ENCODE data around the gene FREM2. TPM values are rescaled to one million over a fixed set of nuclear protein-coding genes. Genes with fewer than 3 reads are reported as not detected.

The FREM2 gene
- total RNA-seq, 2 donors from 2014 or later, result not detected

GRCh38 chr13:38803531-38803930 is 116.7 kb downstream of the FREM2 start:
- Mint-ChIP-seq H3K4me3 (no peak overlapping the region), H3K27ac (no peak overlapping the region), H3K27me3 (no peaks in the 10 kb centered on the region), H3K9me3 (peaks cover 11% of the 10 kb centered on the region), H3K36me3 (no peaks in the 10 kb centered on the region), H3K4me1 (ENCODE audit: low read depth in 2 of 2) (no peaks in the 10 kb centered on the region)
- DNase-seq (ENCODE audit: low spot score) (no peak), ATAC-seq (no peak)

GRCh38 chr13:38804061-38804460 is 117.2 kb downstream of the FREM2 start:
- ATAC-seq (no peak), DNase-seq (ENCODE audit: low spot score) (no peak)
- no peak overlapping the region for H3K4me3 Mint-ChIP-seq
- no peak overlapping the region for H3K27ac Mint-ChIP-seq
- H3K27me3 Mint-ChIP-seq, result no peaks in the 10 kb centered on the region
- H3K4me1 Mint-ChIP-seq (ENCODE audit: low read depth in 2 of 2), result no peaks in the 10 kb centered on the region
- peaks cover 11% of the 10 kb centered on the region for H3K9me3 Mint-ChIP-seq
- H3K36me3 Mint-ChIP-seq, result no peaks in the 10 kb centered on the region

- ATAC-seq, result no peak
- no peak overlapping the region for H3K27ac Mint-ChIP-seq
- no peaks in the 10 kb centered on the region for H3K36me3 Mint-ChIP-seq
- H3K4me1 Mint-ChIP-seq (ENCODE audit: low read depth in 2 of 2), result no peaks in the 10 kb centered on the region
- no peak for DNase-seq (ENCODE audit: low spot score)
- H3K4me3 Mint-ChIP-seq, result no peak overlapping the region
- no peaks in the 10 kb centered on the region for H3K27me3 Mint-ChIP-seq
- peaks cover 11% of the 10 kb centered on the region for H3K9me3 Mint-ChIP-seq
These were observed 117.7 kb downstream of the FREM2 start for GRCh38 chr13:38804536-38804935.

GRCh38 chr13:38814331-38814730 is 127.5 kb downstream of the FREM2 start:
- Mint-ChIP-seq H3K9me3 (peaks cover 21% of the 10 kb centered on the region), H3K27ac (no peak overlapping the region), H3K4me3 (no peak overlapping the region), H3K27me3 (no peaks in the 10 kb centered on the region), H3K36me3 (peaks cover 8% of the 10 kb centered on the region), H3K4me1 (ENCODE audit: low read depth in 2 of 2) (no peaks in the 10 kb centered on the region)
- ATAC-seq (no peak), DNase-seq (ENCODE audit: low spot score) (no peak)

DNA sequence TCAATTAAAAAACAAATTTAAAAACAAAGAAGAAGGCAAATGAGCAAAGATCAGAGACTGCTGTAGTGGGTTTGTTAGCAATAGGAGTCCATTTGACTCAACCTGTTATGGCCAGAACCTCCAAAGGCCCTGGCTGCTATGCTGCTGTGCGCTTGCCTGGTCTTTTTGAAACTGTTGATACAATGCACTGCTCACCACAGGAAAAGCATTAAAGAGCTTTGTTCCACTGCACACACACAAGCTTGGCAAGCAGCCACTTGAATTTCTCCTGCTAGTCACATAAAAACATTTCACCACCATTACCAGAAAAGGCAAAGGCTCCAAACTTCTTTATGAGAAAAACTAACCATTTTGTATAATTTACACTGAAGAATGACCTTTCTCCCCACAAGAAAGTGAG is 132.2 kb downstream of the FREM2 start:
- DNase-seq (ENCODE audit: low spot score) (no peak), ATAC-seq (no peak)
- Mint-ChIP-seq H3K4me3 (no peak overlapping the region), H3K27ac (no peak overlapping the region), H3K36me3 (peaks cover 4% of the 10 kb centered on the region), H3K4me1 (ENCODE audit: low read depth in 2 of 2) (no peaks in the 10 kb centered on the region), H3K27me3 (no peaks in the 10 kb centered on the region), H3K9me3 (peaks cover 19% of the 10 kb centered on the region)

GRCh38 chr13:38819596-38819995 is 132.7 kb downstream of the FREM2 start:
- H3K36me3 Mint-ChIP-seq, result peaks cover 4% of the 10 kb centered on the region
- H3K9me3 Mint-ChIP-seq, result peaks cover 19% of the 10 kb centered on the region
- no peak overlapping the region for H3K4me3 Mint-ChIP-seq
- H3K27ac Mint-ChIP-seq, result no peak overlapping the region
- no peak for DNase-seq (ENCODE audit: low spot score)
- no peaks in the 10 kb centered on the region for H3K4me1 Mint-ChIP-seq (ENCODE audit: low read depth in 2 of 2)
- no peak for ATAC-seq
- H3K27me3 Mint-ChIP-seq, result no peaks in the 10 kb centered on the region

GRCh38 chr13:38821770-38822551 is 135.1 kb downstream of the FREM2 start:
- ATAC-seq (no peak), DNase-seq (ENCODE audit: low spot score) (no peak)
- H3K27me3 Mint-ChIP-seq, result no peaks in the 10 kb centered on the region
- no peak overlapping the region for H3K4me3 Mint-ChIP-seq
- H3K9me3 Mint-ChIP-seq, result peaks cover 13% of the 10 kb centered on the region
- H3K4me1 Mint-ChIP-seq (ENCODE audit: low read depth in 2 of 2), result no peaks in the 10 kb centered on the region
- peaks cover 4% of the 10 kb centered on the region for H3K36me3 Mint-ChIP-seq
- H3K27ac Mint-ChIP-seq, result no peak overlapping the region

- Mint-ChIP-seq H3K27ac (no peak overlapping the region), H3K4me3 (no peak overlapping the region), H3K4me1 (ENCODE audit: low read depth in 2 of 2) (no peaks in the 10 kb centered on the region), H3K9me3 (peaks cover 7% of the 10 kb centered on the region), H3K36me3 (no peaks in the 10 kb centered on the region), H3K27me3 (no peaks in the 10 kb centered on the region)
- no peak for ATAC-seq
- no peak for DNase-seq (ENCODE audit: low spot score)
These were observed 137.5 kb downstream of the FREM2 start for GRCh38 chr13:38824342-38824741.

DNA sequence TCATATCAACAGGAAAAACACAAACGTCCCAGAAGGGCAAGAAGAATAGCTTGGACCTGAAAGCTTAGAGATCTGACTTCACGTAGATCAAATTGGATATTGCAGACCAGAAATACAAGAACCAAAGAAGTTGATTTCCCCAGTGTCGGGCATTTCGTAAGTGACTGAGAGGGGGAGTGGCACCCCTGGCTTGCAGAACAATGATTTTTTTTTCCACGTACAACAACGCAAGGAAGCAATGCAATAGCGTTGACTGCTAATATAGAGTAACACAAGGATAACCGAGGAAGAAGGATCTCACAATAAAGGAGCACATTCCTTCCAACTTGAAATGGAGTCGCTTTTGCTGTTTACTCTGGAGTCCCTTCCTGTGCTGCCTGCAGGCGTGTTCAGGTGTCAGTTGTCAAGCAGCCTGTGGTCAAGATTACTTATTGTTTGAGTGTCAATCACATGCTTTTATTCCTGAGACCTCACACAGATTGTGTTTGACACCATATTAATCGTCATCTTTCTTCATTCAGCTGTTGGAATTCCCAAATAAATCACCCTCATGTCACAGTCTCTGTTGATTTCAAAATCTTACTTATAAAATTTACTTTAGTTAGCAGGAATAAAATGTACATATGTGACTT is 139.4 kb downstream of the FREM2 start:
- Mint-ChIP-seq H3K27ac (no peak overlapping the region), H3K9me3 (peaks cover 7% of the 10 kb centered on the region), H3K4me3 (no peak overlapping the region), H3K36me3 (no peaks in the 10 kb centered on the region), H3K4me1 (ENCODE audit: low read depth in 2 of 2) (no peaks in the 10 kb centered on the region), H3K27me3 (no peaks in the 10 kb centered on the region)
- DNase-seq (ENCODE audit: low spot score) (no peak), ATAC-seq (no peak)

GRCh38 chr13:38830442-38831045 is 143.7 kb downstream of the FREM2 start:
- Mint-ChIP-seq H3K9me3 (peaks cover 5% of the 10 kb centered on the region), H3K4me3 (no peak overlapping the region), H3K4me1 (ENCODE audit: low read depth in 2 of 2) (no peaks in the 10 kb centered on the region), H3K27ac (no peak overlapping the region), H3K36me3 (no peaks in the 10 kb centered on the region), H3K27me3 (no peaks in the 10 kb centered on the region)
- no peak for ATAC-seq
- DNase-seq (ENCODE audit: low spot score), result no peak

- ATAC-seq (no peak), DNase-seq (ENCODE audit: low spot score) (no peak)
- Mint-ChIP-seq H3K27me3 (no peaks in the 10 kb centered on the region), H3K4me1 (ENCODE audit: low read depth in 2 of 2) (no peaks in the 10 kb centered on the region), H3K36me3 (no peaks in the 10 kb centered on the region), H3K27ac (no peak overlapping the region), H3K4me3 (no peak overlapping the region), H3K9me3 (peaks cover 3% of the 10 kb centered on the region)
These were observed 157.7 kb downstream of the FREM2 start for GRCh38 chr13:38844581-38844980.

GRCh38 chr13:38848360-38848759 is 161.5 kb downstream of the FREM2 start:
- no peak for DNase-seq (ENCODE audit: low spot score)
- H3K27me3 Mint-ChIP-seq, result no peaks in the 10 kb centered on the region
- no peaks in the 10 kb centered on the region for H3K36me3 Mint-ChIP-seq
- ATAC-seq, result no peak
- no peak overlapping the region for H3K27ac Mint-ChIP-seq
- peaks cover 3% of the 10 kb centered on the region for H3K9me3 Mint-ChIP-seq
- no peaks in the 10 kb centered on the region for H3K4me1 Mint-ChIP-seq (ENCODE audit: low read depth in 2 of 2)
- H3K4me3 Mint-ChIP-seq, result no peak overlapping the region

- H3K27ac Mint-ChIP-seq, result no peak overlapping the region
- ATAC-seq, result no peak
These were observed 162.4 kb downstream of the FREM2 start for GRCh38 chr13:38849315-38849714.

DNA sequence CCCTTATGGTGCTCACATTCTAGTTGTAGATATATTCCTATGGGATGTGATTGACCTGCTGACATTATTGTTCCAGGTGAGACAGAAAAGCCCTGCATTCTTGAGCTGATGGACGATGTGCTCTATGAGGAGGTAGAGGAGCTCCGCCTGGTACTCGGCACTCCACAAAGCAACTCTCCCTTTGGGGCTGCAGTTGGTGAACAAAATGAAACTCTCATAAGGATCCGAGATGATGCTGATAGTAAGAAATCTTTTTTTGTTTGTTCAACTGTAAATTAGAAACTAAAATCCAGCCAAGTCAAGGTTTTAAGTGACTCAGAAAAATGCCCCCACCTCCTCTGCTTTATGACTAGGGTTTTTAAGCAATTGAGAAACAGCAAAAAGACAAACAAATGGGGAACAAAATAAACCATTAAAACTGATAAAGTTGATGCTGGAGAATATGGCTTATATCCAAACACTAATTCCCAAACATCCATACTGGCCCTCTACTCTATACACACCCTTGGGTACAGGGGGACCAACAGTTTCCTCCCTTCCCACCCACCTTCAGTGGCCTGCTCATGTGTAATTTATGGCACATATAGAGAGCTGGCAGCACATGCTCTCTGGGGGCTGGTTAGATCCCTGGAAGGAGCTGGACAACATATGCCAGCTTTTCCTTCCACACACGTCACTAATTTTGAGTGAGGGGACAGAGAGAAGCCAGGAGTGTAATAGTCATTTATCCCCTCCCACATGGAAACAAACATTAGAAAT is 164.2 kb downstream of the FREM2 start:
- Mint-ChIP-seq H3K9me3 (peaks cover 3% of the 10 kb centered on the region), H3K36me3 (no peaks in the 10 kb centered on the region), H3K4me3 (no peak overlapping the region), H3K4me1 (ENCODE audit: low read depth in 2 of 2) (no peaks in the 10 kb centered on the region), H3K27me3 (no peaks in the 10 kb centered on the region), H3K27ac (no peak overlapping the region)
- ATAC-seq, result no peak
- DNase-seq (ENCODE audit: low spot score), result no peak

More at GRCh38 chr13:38849315-38849714, 162.4 kb downstream of the FREM2 start:
- no peaks in the 10 kb centered on the region for H3K4me1 Mint-ChIP-seq (ENCODE audit: low read depth in 2 of 2)
- DNase-seq (ENCODE audit: low spot score), result no peak
- H3K36me3 Mint-ChIP-seq, result no peaks in the 10 kb centered on the region
- no peaks in the 10 kb centered on the region for H3K27me3 Mint-ChIP-seq
- H3K9me3 Mint-ChIP-seq, result peaks cover 3% of the 10 kb centered on the region
- no peak overlapping the region for H3K4me3 Mint-ChIP-seq
